Prostate gland (tissue), 2 donors: ENCODE measurements around the gene TICAM1. TPM values are rescaled to one million over a fixed set of nuclear protein-coding genes. Genes with fewer than 3 reads are reported as not detected.
A peak's percentile ranks its signal among the peaks of the same experiment; 100 is the strongest.

Experiments
- DNase-seq: peaks from one replicate; pipeline ENCODE4 v3.0.0-alpha.2; 2019; ENCODE audit warnings: low spot score
- H3K27ac ChIP-seq, 2 donors: fragments of 200-600 bp; sonication (generic); 2 replicates each; pipeline ENCODE4 v1.5.1; 2017 to 2019
- H3K27me3 ChIP-seq: fragments of 200-600 bp; sonication (generic); replicated peaks from 2 replicates; pipeline ENCODE4 v1.5.1; 2019; ENCODE audit not compliant: insufficient read depth
- H3K36me3 ChIP-seq, 2 donors: fragments of 200-600 bp; sonication (generic); 1 replicate in 1 of 2; 2 replicates in 1 of 2; pipeline versions ENCODE4 v1.5.1 to v1.8.1; 2017 to 2019
- H3K4me1 ChIP-seq: fragments of 200-600 bp; sonication (generic); replicated peaks from 2 replicates; pipeline ENCODE4 v1.5.1; 2019
- H3K4me3 ChIP-seq, 2 donors: fragments of 200-600 bp; sonication (generic); 2 replicates each; pipeline ENCODE4 v1.5.1; 2017 to 2019
- H3K9me3 ChIP-seq: fragments of 200-600 bp; sonication (generic); 2 replicates; pipeline ENCODE4 v1.5.1; 2017
- CTCF ChIP-seq, 4 experiments: fragments of 200-600 bp in 2 of 4; fragments of 450-650 bp in 2 of 4; sonication (generic) in 2 of 4; IDR thresholded peaks; 1 replicate in 3 of 4; 2 replicates in 1 of 4; pipeline ENCODE4 v1.5.1; 2016 to 2019; ENCODE audit warnings: antibody characterized with exemption in 4 of 4, mild to moderate bottlenecking in 2 of 4, moderate library complexity in 2 of 4
- POLR2A ChIP-seq: fragments of 450-650 bp; IDR thresholded peaks from one replicate; pipeline ENCODE4 v1.6.1; 2016; ENCODE audit warnings: antibody characterized with exemption, mild to moderate bottlenecking
- POLR2AphosphoS5 ChIP-seq: sonication (generic); formaldehyde crosslinking; IDR thresholded peaks from one replicate; pipeline ENCODE4 v1.6.1; 2017; ENCODE audit warnings: antibody characterized with exemption
- WGBS: methylation state at CpG from one replicate; pipeline ENCODE4 v1.1.5; 2018; 5-methylcytosine and 5-hydroxymethylcytosine counted together
- intact Hi-C: fragments of 100-400 bp; cut with DNase I; formaldehyde crosslinking; loops from one replicate; pipeline ENCODE4 v1.14.2; 2022
- microRNA-seq: library from miRNA; unstranded; fragments of <30 nt; microRNA quantifications from one replicate; pipeline ENCODE4, GENCODE V29; 2016
- small RNA-seq, 2 donors: library from RNA; depleted of rRNA; stranded (forward); fragments of <200 nt; gene quantifications; one replicate each; pipeline ENCODE3, GENCODE V24; 2016
- total RNA-seq, 2 donors: library from RNA; depleted of rRNA; stranded (reverse); fragments of >200 nt; gene quantifications; one replicate each; pipeline ENCODE4 v1.1.0, GENCODE V29; 2016

Gene TICAM1
- total RNA-seq, 2 donors from 2014 or later: 8.3 to 9.1 TPM

- Histone ChIP-seq H3K36me3 (no peaks in the 10 kb centered on the region), H3K4me3 (no peak overlapping the region), H3K4me1 (no peaks in the 10 kb centered on the region), H3K9me3 (no peaks in the 10 kb centered on the region), H3K27ac (no peak overlapping the region), H3K27me3 (no peaks in the 10 kb centered on the region)
- WGBS: 28% methylated on average over 2 of the region's 2 CpGs
- DNase-seq: no peak
- TF ChIP-seq POLR2AphosphoS5 (no peak), POLR2A (no peak), CTCF (IDR thresholded peaks at IDR 0.05) (no peak)
- intact Hi-C loops: no loop called here
These were observed 58.9 kb downstream of the TICAM1 start for GRCh38 chr19:4772566-4772965.

- DNase-seq: peak; percentile 86
- Histone ChIP-seq H3K4me1 (no peaks in the 10 kb centered on the region), H3K9me3 (no peaks in the 10 kb centered on the region), H3K36me3 (no peaks in the 10 kb centered on the region), H3K27me3 (no peaks in the 10 kb centered on the region), H3K4me3 (no peak overlapping the region), H3K27ac (no peak overlapping the region)
- intact Hi-C loops: no loop called here
- TF ChIP-seq POLR2AphosphoS5: peak; percentile 80
- TF ChIP-seq POLR2A: no peak
- WGBS: 8% methylated on average over 37 of the region's 37 CpGs
These were observed 62.4 kb downstream of the TICAM1 start for GRCh38 chr19:4768934-4769777.

Small RNAs within 50 kb of the gene (microRNA-seq; reads per million reads assigned to microRNA genes)
- gene MIR7-3: 0.25 reads per million

Small RNAs within 50 kb of the gene (small RNA-seq; reads per million reads assigned to genes)
- 0 reads per million in 2 donors for gene MIR7-3

Other genes with a start within 250 kb of the TICAM1 start
- gene TNFAIP8L1, start 192.2 kb downstream of the TICAM1 start, total RNA-seq: 1 to 10 TPM; 4.0 to 6.2 TPM
- 100 to 1,000 TPM in 1 of 2 donors, 10 to 100 TPM in 1; 70.9 to 116 TPM for gene MYDGF, start 161.4 kb downstream of the TICAM1 start, total RNA-seq
- gene DPP9, start 107.9 kb downstream of the TICAM1 start, total RNA-seq: 100 to 1,000 TPM in 1 of 2 donors, 10 to 100 TPM in 1; 53.5 to 116 TPM
- 10 to 100 TPM; 20.7 to 30.4 TPM for gene FEM1A, start 40.0 kb downstream of the TICAM1 start, total RNA-seq
- 10 to 100 TPM; 61.3 to 76.5 TPM for gene PLIN3, start 36.0 kb upstream of the TICAM1 start, total RNA-seq
- 1 to 10 TPM in 1 of 2 donors, not detected in 1; 1.2 TPM for gene ARRDC5, start 71.2 kb upstream of the TICAM1 start, total RNA-seq
- gene UHRF1, start 77.8 kb upstream of the TICAM1 start, total RNA-seq: 1 to 10 TPM; 3.8 to 5.3 TPM
- 100 to 1,000 TPM in 1 of 2 donors, 10 to 100 TPM in 1; 74.6 to 136 TPM for gene KDM4B, start 137.4 kb upstream of the TICAM1 start, total RNA-seq